ENCODE data around the gene HAVCR1.
"Not testable (repeated sequence)": the region's sequence is repeated elsewhere in the genome, so short reads cannot be mapped to it uniquely, and the experiment has no call there.

The HAVCR1 gene

GRCh38 chr5:157020511-157021222 lies 38.2 kb downstream of the HAVCR1 start:
- in situ Hi-C loops (cut with HindIII; ENCODE audit: low pct_ligation_motif_present, low sequenced_read_pairs): no loop called here
- H3K36me3 ChIP-seq (replicated peaks): no peaks in the 10 kb centered on the region
- no peaks in the 10 kb centered on the region for H3K27me3 ChIP-seq (replicated peaks)
- no peak overlapping the region for H3K4me3 ChIP-seq (ENCODE audit: low read depth, low read length)
- TF ChIP-seq CTCF (IDR thresholded peaks at IDR 0.05; ENCODE audit: low read depth, low read length, missing control alignments): no peak
- no peak overlapping the region for H3K27ac ChIP-seq
- DNase-seq: no peak

- Histone ChIP-seq H3K4me3 (ENCODE audit: low read depth, low read length) (no peak overlapping the region), H3K27me3 (replicated peaks) (no peaks in the 10 kb centered on the region), H3K27ac (no peak overlapping the region), H3K36me3 (replicated peaks) (no peaks in the 10 kb centered on the region)
- TF ChIP-seq CTCF (IDR thresholded peaks at IDR 0.05; ENCODE audit: low read depth, low read length, missing control alignments): no peak
- no peak for DNase-seq
- in situ Hi-C loops (cut with HindIII; ENCODE audit: low pct_ligation_motif_present, low sequenced_read_pairs): no loop called here
Measured at GRCh38 chr5:157020002-157020401, 38.9 kb downstream of the HAVCR1 start.

- H3K4me3 ChIP-seq (ENCODE audit: low read depth, low read length); in situ Hi-C loops (cut with HindIII; ENCODE audit: low pct_ligation_motif_present, low sequenced_read_pairs); H3K36me3 ChIP-seq (replicated peaks): not testable (repeated sequence)
Measured at GRCh38 chr5:157014143-157014542, 44.8 kb downstream of the HAVCR1 start.

GRCh38 chr5:157006262-157006661 lies 52.7 kb downstream of the HAVCR1 start:
- in situ Hi-C loops (cut with HindIII; ENCODE audit: low pct_ligation_motif_present, low sequenced_read_pairs): no loop called here
- no peak for DNase-seq
- Histone ChIP-seq H3K36me3 (replicated peaks) (no peaks in the 10 kb centered on the region), H3K4me3 (ENCODE audit: low read depth, low read length) (no peak overlapping the region), H3K27me3 (replicated peaks) (no peaks in the 10 kb centered on the region), H3K27ac (no peak overlapping the region)
- no peak for TF ChIP-seq CTCF (IDR thresholded peaks at IDR 0.05; ENCODE audit: low read depth, low read length, missing control alignments)

More at GRCh38 chr5:157014143-157014542, 44.8 kb downstream of the HAVCR1 start:
- H3K27me3 ChIP-seq (replicated peaks); DNase-seq; H3K27ac ChIP-seq: not testable (repeated sequence)

GRCh38 chr5:157004893-157005551 lies 53.9 kb downstream of the HAVCR1 start:
- no peak overlapping the region for H3K27ac ChIP-seq
- in situ Hi-C loops (cut with HindIII; ENCODE audit: low pct_ligation_motif_present, low sequenced_read_pairs): no loop called here
- no peak for DNase-seq
- no peaks in the 10 kb centered on the region for H3K27me3 ChIP-seq (replicated peaks)
- TF ChIP-seq CTCF (IDR thresholded peaks at IDR 0.05; ENCODE audit: low read depth, low read length, missing control alignments): no peak
- no peak overlapping the region for H3K4me3 ChIP-seq (ENCODE audit: low read depth, low read length)
- no peaks in the 10 kb centered on the region for H3K36me3 ChIP-seq (replicated peaks)

GRCh38 chr5:156991714-156992113 lies 67.2 kb downstream of the HAVCR1 start:
- H3K27ac ChIP-seq: no peak overlapping the region
- H3K27me3 ChIP-seq (replicated peaks): no peaks in the 10 kb centered on the region
- in situ Hi-C loops (cut with HindIII; ENCODE audit: low pct_ligation_motif_present, low sequenced_read_pairs): no loop called here
- no peak overlapping the region for H3K4me3 ChIP-seq (ENCODE audit: low read depth, low read length)
- DNase-seq: no peak
- H3K36me3 ChIP-seq (replicated peaks): no peaks in the 10 kb centered on the region
- no peak for TF ChIP-seq CTCF (IDR thresholded peaks at IDR 0.05; ENCODE audit: low read depth, low read length, missing control alignments)

Data from brain microvascular endothelial cell (primary cell).